Activated T-helper 1 cell treated with anti-CD3 and anti-CD28 coated beads, Interleukin-12 subunit alpha, Interleukin-12 subunit beta, Interleukin-2, Interleukin-4 antibody, amounts not matched to agents 30 ng/mL and 10 ng/mL and 1 ng/mL, durations not matched to agents 14 hours and 24 hours and 36 hours (primary cell): ENCODE data around the gene HNRNPD. TPM values are rescaled to one million over a fixed set of nuclear protein-coding genes. Genes with fewer than 3 reads are reported as not detected.
"Not testable (repeated sequence)": the region's sequence is repeated elsewhere in the genome, so short reads cannot be mapped to it uniquely, and the experiment has no call there.

Source experiments
- DNase-seq: peaks from one replicate; pipeline ENCODE4 v3.0.0; 2021; ENCODE audit warnings: low spot score
- H3K27ac Mint-ChIP-seq: one replicate; pipeline ENCODE4 v1.8.0; 2021; ENCODE audit warnings: mild to moderate bottlenecking, mixed read lengths
- H3K27me3 Mint-ChIP-seq: one replicate; pipeline ENCODE4 v1.8.0; 2022; ENCODE audit warnings: mild to moderate bottlenecking, moderate library complexity, mixed read lengths; ENCODE audit not compliant: insufficient read depth
- H3K36me3 Mint-ChIP-seq: one replicate; pipeline ENCODE4 v1.8.0; 2021; ENCODE audit warnings: low read depth, mixed read lengths
- H3K4me1 Mint-ChIP-seq: one replicate; pipeline ENCODE4 v1.8.0; 2021; ENCODE audit warnings: low read depth, mixed read lengths
- H3K4me3 Mint-ChIP-seq: one replicate; pipeline ENCODE4 v1.8.0; 2021; ENCODE audit warnings: mild to moderate bottlenecking, moderate library complexity, mixed read lengths
- H3K9me3 Mint-ChIP-seq: one replicate; pipeline ENCODE4 v1.8.0; 2021; ENCODE audit warnings: mixed read lengths
- intact Hi-C: fragments of 100-400 bp; cut with micrococcal nuclease; formaldehyde crosslinking; loops from one replicate; pipeline ENCODE4 v1.15.1; 2024
- total RNA-seq: library from RNA; stranded (reverse); gene quantifications from 2 replicates; pipeline ENCODE4 v1.2.3, GENCODE V29; 2022

HNRNPD gene
- total RNA-seq, 1 donor from 2014 or later: 434 TPM

- intact Hi-C loops: loop anchor here (1.0 kb wide), 1 partner anchor 10 kb away; no protein-coding TSS in a partner anchor
- H3K27me3 Mint-ChIP-seq: no peaks in the 10 kb centered on the region
- H3K36me3 Mint-ChIP-seq: peaks cover 54% of the 10 kb centered on the region
Measured at GRCh38 chr4:82367438-82368097, 6.2 kb downstream of the HNRNPD start.

GRCh38 chr4:82366431-82366830, 7.4 kb downstream of the HNRNPD start:
- Mint-ChIP-seq H3K36me3 (peaks cover 46% of the 10 kb centered on the region), H3K4me1 (peaks cover 81% of the 10 kb centered on the region), H3K4me3 (peak overlapping the region; percentile 42)
- DNase-seq, H3K27me3 Mint-ChIP-seq, H3K9me3 Mint-ChIP-seq, intact Hi-C loops, H3K27ac Mint-ChIP-seq: not testable (repeated sequence)

More at GRCh38 chr4:82367438-82368097, 6.2 kb downstream of the HNRNPD start:
- H3K27ac Mint-ChIP-seq: peak overlapping the region; percentile 78
- H3K9me3 Mint-ChIP-seq: no peaks in the 10 kb centered on the region
- no peak for DNase-seq
- H3K4me3 Mint-ChIP-seq: peak overlapping the region; percentile 43
- peaks cover 70% of the 10 kb centered on the region for H3K4me1 Mint-ChIP-seq

- H3K36me3 Mint-ChIP-seq: peaks cover 37% of the 10 kb centered on the region
- H3K4me1 Mint-ChIP-seq: peaks cover 81% of the 10 kb centered on the region
- no peak overlapping the region for H3K4me3 Mint-ChIP-seq
- no peaks in the 10 kb centered on the region for H3K9me3 Mint-ChIP-seq
- no peak for DNase-seq
- no peaks in the 10 kb centered on the region for H3K27me3 Mint-ChIP-seq
- H3K27ac Mint-ChIP-seq: no peak overlapping the region
- intact Hi-C loops: no loop called here
Measured at GRCh38 chr4:82363896-82364487, 9.8 kb downstream of the HNRNPD start.

- Mint-ChIP-seq H3K27ac (peak overlapping the region; percentile 36), H3K9me3 (no peaks in the 10 kb centered on the region), H3K4me3 (no peak overlapping the region), H3K4me1 (peaks cover 80% of the 10 kb centered on the region), H3K27me3 (no peaks in the 10 kb centered on the region), H3K36me3 (peaks cover 39% of the 10 kb centered on the region)
- no peak for DNase-seq
- intact Hi-C loops: loop anchor here (1.0 kb wide), 1 partner anchor 9 kb away; no protein-coding TSS in a partner anchor
Measured at GRCh38 chr4:82362565-82362964, 11.2 kb downstream of the HNRNPD start.

GRCh38 chr4:82360298-82361177, 13.3 kb downstream of the HNRNPD start:
- Mint-ChIP-seq H3K4me1 (peaks cover 83% of the 10 kb centered on the region), H3K4me3 (no peak overlapping the region), H3K27ac (peak overlapping the region; percentile 57), H3K27me3 (no peaks in the 10 kb centered on the region), H3K9me3 (no peaks in the 10 kb centered on the region), H3K36me3 (peaks cover 46% of the 10 kb centered on the region)
- DNase-seq: no peak
- intact Hi-C loops: loop anchor here (2.0 kb wide), 2 partner anchors 76 to 954 kb away; no protein-coding TSS in a partner anchor

- intact Hi-C loops: no loop called here
- no peaks in the 10 kb centered on the region for H3K9me3 Mint-ChIP-seq
- H3K4me1 Mint-ChIP-seq: peaks cover 78% of the 10 kb centered on the region
- H3K4me3 Mint-ChIP-seq: no peak overlapping the region
- peak overlapping the region; percentile 27 for H3K27ac Mint-ChIP-seq
- H3K27me3 Mint-ChIP-seq: no peaks in the 10 kb centered on the region
- DNase-seq: no peak
- H3K36me3 Mint-ChIP-seq: peaks cover 51% of the 10 kb centered on the region
Measured at GRCh38 chr4:82358847-82359246, 14.9 kb downstream of the HNRNPD start.

GRCh38 chr4:82357640-82358039, 16.2 kb downstream of the HNRNPD start:
- no peak for DNase-seq
- H3K27me3 Mint-ChIP-seq: no peaks in the 10 kb centered on the region
- intact Hi-C loops: loop anchor here (1.0 kb wide), 1 partner anchor 10 kb away; no protein-coding TSS in a partner anchor
- peaks cover 81% of the 10 kb centered on the region for H3K4me1 Mint-ChIP-seq
- H3K4me3 Mint-ChIP-seq: no peak overlapping the region
- peak overlapping the region; percentile 30 for H3K27ac Mint-ChIP-seq
- no peaks in the 10 kb centered on the region for H3K9me3 Mint-ChIP-seq
- H3K36me3 Mint-ChIP-seq: peaks cover 60% of the 10 kb centered on the region

- H3K36me3 Mint-ChIP-seq: peaks cover 64% of the 10 kb centered on the region
Measured at GRCh38 chr4:82354788-82355187, 19.0 kb downstream of the HNRNPD start.

GRCh38 chr4:82352825-82353366, 20.9 kb downstream of the HNRNPD start:
- Mint-ChIP-seq H3K9me3 (no peaks in the 10 kb centered on the region), H3K36me3 (peaks cover 59% of the 10 kb centered on the region), H3K4me3 (no peak overlapping the region), H3K27ac (peak overlapping the region; percentile 77), H3K4me1 (peaks cover 41% of the 10 kb centered on the region), H3K27me3 (no peaks in the 10 kb centered on the region)
- intact Hi-C loops: loop anchor here (1.0 to 5.0 kb wide), 3 partner anchors 21 to 706 kb away; no protein-coding TSS in a partner anchor
- no peak for DNase-seq

More at GRCh38 chr4:82354788-82355187, 19.0 kb downstream of the HNRNPD start:
- Mint-ChIP-seq H3K9me3 (no peaks in the 10 kb centered on the region), H3K27me3 (no peaks in the 10 kb centered on the region), H3K27ac (no peak overlapping the region), H3K4me1 (peaks cover 60% of the 10 kb centered on the region), H3K4me3 (no peak overlapping the region)
- no peak for DNase-seq
- intact Hi-C loops: loop anchor here (5.0 kb wide), 1 partner anchor 707 kb away; no protein-coding TSS in a partner anchor

GRCh38 chr4:82352118-82352824, 21.5 kb downstream of the HNRNPD start:
- Mint-ChIP-seq H3K4me1 (peaks cover 36% of the 10 kb centered on the region), H3K36me3 (peaks cover 54% of the 10 kb centered on the region), H3K9me3 (no peaks in the 10 kb centered on the region), H3K27me3 (no peaks in the 10 kb centered on the region), H3K27ac (peak overlapping the region; percentile 77), H3K4me3 (no peak overlapping the region)
- DNase-seq: no peak
- intact Hi-C loops: loop anchor here (2.0 to 5.0 kb wide), 2 partner anchors 77 to 705 kb away; no protein-coding TSS in a partner anchor

- H3K9me3 Mint-ChIP-seq: no peaks in the 10 kb centered on the region
- H3K36me3 Mint-ChIP-seq: peaks cover 20% of the 10 kb centered on the region
- no peaks in the 10 kb centered on the region for H3K27me3 Mint-ChIP-seq
- no peak overlapping the region for H3K27ac Mint-ChIP-seq
- DNase-seq: no peak
- no peaks in the 10 kb centered on the region for H3K4me1 Mint-ChIP-seq
- intact Hi-C loops: no loop called here
- no peak overlapping the region for H3K4me3 Mint-ChIP-seq
Measured at GRCh38 chr4:82346126-82346525, 27.7 kb downstream of the HNRNPD start.

GRCh38 chr4:82335043-82335442, 38.7 kb downstream of the HNRNPD start:
- intact Hi-C loops: no loop called here
- peaks cover 11% of the 10 kb centered on the region for H3K9me3 Mint-ChIP-seq
- H3K4me1 Mint-ChIP-seq: no peaks in the 10 kb centered on the region
- DNase-seq: no peak
- H3K27me3 Mint-ChIP-seq: peaks cover 12% of the 10 kb centered on the region
- H3K27ac Mint-ChIP-seq: no peak overlapping the region
- H3K4me3 Mint-ChIP-seq: no peak overlapping the region
- no peaks in the 10 kb centered on the region for H3K36me3 Mint-ChIP-seq
